Loucy (cell line): Measurements from ENCODE around the gene MAML3.

ENCODE experiments used
- H2AFZ ChIP-seq: fragments of 200-600 bp; sonication (generic); 2 replicates; pipeline ENCODE4 v1.6.0; 2016; ENCODE audit warnings: antibody characterized with exemption, mild to moderate bottlenecking, low read length, moderate library complexity
- H3F3A ChIP-seq: fragments of 200-600 bp; 2 replicates; pipeline ENCODE4 v1.6.0; 2016; ENCODE audit warnings: antibody characterized with exemption, low read depth, mild to moderate bottlenecking
- H3K27me3 ChIP-seq: fragments of 200-600 bp; sonication (generic); 2 replicates; pipeline ENCODE4 v1.6.1; 2014; ENCODE audit warnings: low read length, mild to moderate bottlenecking; ENCODE audit not compliant: insufficient read depth, poor library complexity, severe bottlenecking
- H3K36me3 ChIP-seq: fragments of 200-600 bp; sonication (generic); 2 replicates; pipeline ENCODE4 v1.6.1; 2016; ENCODE audit warnings: low read length; ENCODE audit not compliant: insufficient read depth
- H3K4me1 ChIP-seq: fragments of 200-600 bp; sonication (generic); 2 replicates; pipeline ENCODE4 v1.5.1; 2014; ENCODE audit warnings: low read length, mild to moderate bottlenecking; ENCODE audit not compliant: insufficient read depth, poor library complexity, severe bottlenecking
- H3K4me2 ChIP-seq: fragments of 200-600 bp; sonication (generic); 2 replicates; pipeline ENCODE4 v1.6.0; 2014; ENCODE audit warnings: antibody characterized with exemption, low read length, low read depth, mild to moderate bottlenecking; ENCODE audit not compliant: poor library complexity, severe bottlenecking
- H3K4me3 ChIP-seq: fragments of 200-600 bp; sonication (generic); 2 replicates; pipeline ENCODE4 v1.5.1; 2014; ENCODE audit warnings: low read length, mild to moderate bottlenecking, mixed read lengths; ENCODE audit not compliant: poor library complexity, severe bottlenecking
- H3K79me2 ChIP-seq: fragments of 200-600 bp; sonication (generic); 2 replicates; pipeline ENCODE4 v1.6.1; 2014; ENCODE audit warnings: low read length; ENCODE audit not compliant: insufficient read depth
- H3K9ac ChIP-seq: fragments of 200-600 bp; sonication (generic); 2 replicates; pipeline ENCODE4 v1.6.0; 2014; ENCODE audit warnings: mild to moderate bottlenecking, low read depth, low read length, moderate library complexity; ENCODE audit not compliant: poor library complexity, severe bottlenecking
- H3K9me2 ChIP-seq: fragments of 200-600 bp; sonication (generic); replicated peaks from 2 replicates; pipeline ENCODE4 v1.6.1; 2016; ENCODE audit warnings: low read depth, low read length, mixed read lengths
- H3K9me3 ChIP-seq: fragments of 200-600 bp; sonication (generic); 2 replicates; pipeline ENCODE4 v1.6.1; 2014; ENCODE audit warnings: mild to moderate bottlenecking, antibody characterized with exemption, low read length, low read depth; ENCODE audit not compliant: insufficient read depth
- H4K20me1 ChIP-seq: fragments of 200-600 bp; sonication (generic); 2 replicates; pipeline ENCODE4 v1.6.0; 2014; ENCODE audit warnings: antibody characterized with exemption, low read length, mild to moderate bottlenecking; ENCODE audit not compliant: insufficient read depth, poor library complexity, severe bottlenecking
- EZH2phosphoT487 ChIP-seq: fragments of 200-600 bp; IDR thresholded peaks from 2 replicates; pipeline ENCODE4 v1.6.1; 2018; ENCODE audit warnings: antibody characterized with exemption, mild to moderate bottlenecking, moderate library complexity, borderline replicate concordance
- TF ChIP-seq, protein P1 (sequence below): fragments of 200-600 bp; sonication (generic); conservative IDR thresholded peaks from 2 replicates; pipeline ENCODE4 v1.5.1; 2014; ENCODE audit warnings: mild to moderate bottlenecking, antibody characterized with exemption, low read length

Gene MAML3

DNA sequence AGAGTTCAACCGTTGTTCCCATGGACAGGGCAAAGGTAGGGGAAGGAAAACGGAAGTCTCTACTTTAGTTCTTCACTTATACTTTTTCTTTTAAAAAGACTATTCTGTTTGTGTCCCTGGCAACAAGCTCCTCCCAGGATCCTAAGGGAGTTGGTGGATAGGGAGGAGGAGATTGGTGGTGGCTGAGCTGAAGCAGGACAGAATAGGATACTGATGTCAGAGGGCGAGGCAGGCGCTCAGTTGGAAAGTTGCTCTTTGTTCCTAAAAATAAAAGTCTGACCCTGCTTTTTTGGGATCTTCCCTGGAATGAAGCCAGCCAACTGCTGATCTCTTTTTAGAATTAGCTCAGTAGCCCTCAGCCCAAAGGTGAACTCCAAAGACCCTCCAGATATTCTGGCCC is 383.6 kb downstream of the MAML3 start:
- Histone ChIP-seq H3K4me2 (no peak overlapping the region), H3K4me3 (no peak overlapping the region), H3K9me2 (no peaks in the 10 kb centered on the region), H3K9me3 (no peaks in the 10 kb centered on the region), H2AFZ (no peak overlapping the region), H3K79me2 (0 out of 2 replicates have a peak, but pooled peaks cover 3% of the 10 kb centered on the region), H3K9ac (no peak overlapping the region), H3K4me1 (peaks cover 32% of the 10 kb centered on the region), H4K20me1 (no peaks in the 10 kb centered on the region), H3K27me3 (no peaks in the 10 kb centered on the region), H3K36me3 (no peaks in the 10 kb centered on the region), H3F3A (no peaks in the 10 kb centered on the region)
- TF ChIP-seq EZH2phosphoT487, result no peak
- TF ChIP-seq, protein P1, sequence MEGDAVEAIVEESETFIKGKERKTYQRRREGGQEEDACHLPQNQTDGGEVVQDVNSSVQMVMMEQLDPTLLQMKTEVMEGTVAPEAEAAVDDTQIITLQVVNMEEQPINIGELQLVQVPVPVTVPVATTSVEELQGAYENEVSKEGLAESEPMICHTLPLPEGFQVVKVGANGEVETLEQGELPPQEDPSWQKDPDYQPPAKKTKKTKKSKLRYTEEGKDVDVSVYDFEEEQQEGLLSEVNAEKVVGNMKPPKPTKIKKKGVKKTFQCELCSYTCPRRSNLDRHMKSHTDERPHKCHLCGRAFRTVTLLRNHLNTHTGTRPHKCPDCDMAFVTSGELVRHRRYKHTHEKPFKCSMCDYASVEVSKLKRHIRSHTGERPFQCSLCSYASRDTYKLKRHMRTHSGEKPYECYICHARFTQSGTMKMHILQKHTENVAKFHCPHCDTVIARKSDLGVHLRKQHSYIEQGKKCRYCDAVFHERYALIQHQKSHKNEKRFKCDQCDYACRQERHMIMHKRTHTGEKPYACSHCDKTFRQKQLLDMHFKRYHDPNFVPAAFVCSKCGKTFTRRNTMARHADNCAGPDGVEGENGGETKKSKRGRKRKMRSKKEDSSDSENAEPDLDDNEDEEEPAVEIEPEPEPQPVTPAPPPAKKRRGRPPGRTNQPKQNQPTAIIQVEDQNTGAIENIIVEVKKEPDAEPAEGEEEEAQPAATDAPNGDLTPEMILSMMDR, result no peak

DNA sequence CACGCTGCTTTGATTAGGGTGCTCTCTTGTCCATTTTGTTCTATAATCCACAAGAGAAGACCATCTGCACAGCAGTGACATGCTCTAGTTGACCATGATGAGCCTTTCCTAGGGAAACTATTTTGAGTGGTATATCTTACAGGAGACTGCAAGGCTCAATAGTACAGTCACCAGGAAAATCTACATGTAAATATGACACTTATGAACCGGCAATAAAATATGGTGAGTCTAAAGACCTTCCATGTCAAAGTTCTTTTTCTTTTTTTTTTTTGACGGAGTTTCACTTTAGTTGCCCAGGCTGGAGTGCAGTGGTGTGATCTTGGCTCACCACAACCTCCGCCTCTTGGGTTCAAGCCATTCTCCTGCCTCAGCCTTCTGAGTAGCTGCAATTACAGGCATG is 384.6 kb downstream of the MAML3 start:
- H3K4me1 ChIP-seq, result peaks cover 38% of the 10 kb centered on the region
- no peak overlapping the region for H3K9ac ChIP-seq
- H2AFZ ChIP-seq, result no peak overlapping the region
- H3K27me3 ChIP-seq, result no peaks in the 10 kb centered on the region
- H3K9me2 ChIP-seq, result no peaks in the 10 kb centered on the region
- H3K79me2 ChIP-seq, result 0 out of 2 replicates have a peak, but pooled peaks cover 3% of the 10 kb centered on the region
- no peak overlapping the region for H3K4me2 ChIP-seq
- H4K20me1 ChIP-seq, result no peaks in the 10 kb centered on the region
- no peak overlapping the region for H3K4me3 ChIP-seq
- no peaks in the 10 kb centered on the region for H3K9me3 ChIP-seq
- H3F3A ChIP-seq, result peaks cover 1% of the 10 kb centered on the region; the same call in 1 of the 2 replicates
- TF ChIP-seq EZH2phosphoT487, result no peak
- TF ChIP-seq, protein P1, result no peak
- H3K36me3 ChIP-seq, result no peaks in the 10 kb centered on the region

DNA sequence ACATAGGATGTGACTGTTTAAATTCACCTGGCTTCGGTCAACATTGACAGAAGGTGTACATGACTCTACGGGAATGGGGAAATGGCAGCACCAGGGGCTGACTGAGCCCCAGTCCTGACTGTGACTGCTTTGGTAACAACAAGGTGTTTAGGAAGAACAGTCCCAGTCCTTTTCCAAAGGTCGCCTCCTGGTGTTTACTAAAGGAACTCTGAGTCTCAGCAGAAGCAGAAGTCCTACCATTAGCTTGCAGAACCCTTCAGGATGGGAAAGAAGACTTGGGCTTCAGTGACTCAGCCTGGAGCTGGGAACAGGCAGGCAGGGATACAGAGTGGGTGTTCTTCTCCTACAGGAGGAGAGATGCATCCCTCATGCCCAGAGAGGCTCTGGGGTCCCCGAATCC is 385.1 kb downstream of the MAML3 start:
- H3K4me1 ChIP-seq, result peaks cover 42% of the 10 kb centered on the region
- no peaks in the 10 kb centered on the region for H3K27me3 ChIP-seq
- no peaks in the 10 kb centered on the region for H3K9me2 ChIP-seq
- 0 out of 2 replicates have a peak, but pooled peaks cover 3% of the 10 kb centered on the region for H3K79me2 ChIP-seq
- no peak overlapping the region for H2AFZ ChIP-seq
- H3F3A ChIP-seq, result peaks cover 6% of the 10 kb centered on the region
- H3K4me3 ChIP-seq, result no peak overlapping the region
- no peaks in the 10 kb centered on the region for H3K9me3 ChIP-seq
- no peaks in the 10 kb centered on the region for H3K36me3 ChIP-seq
- TF ChIP-seq, protein P1, result peak; percentile 58
- TF ChIP-seq EZH2phosphoT487, result no peak
- H4K20me1 ChIP-seq, result no peaks in the 10 kb centered on the region
- no peak overlapping the region for H3K9ac ChIP-seq
- H3K4me2 ChIP-seq, result peak overlapping the region; percentile 38
